Activated T-helper 1 cell treated with anti-CD3 and anti-CD28 coated beads, Interleukin-12 subunit alpha, Interleukin-12 subunit beta, Interleukin-2, Interleukin-4 antibody, amounts not matched to agents 30 ng/mL and 10 ng/mL and 1 ng/mL, durations not matched to agents 14 hours and 24 hours and 36 hours (primary cell): Measurements from ENCODE around the gene RRP1. TPM values are rescaled to one million over a fixed set of nuclear protein-coding genes. Genes with fewer than 3 reads are reported as not detected.

Source experiments
- DNase-seq: peaks from one replicate; pipeline ENCODE4 v3.0.0; 2021; ENCODE audit warnings: low spot score
- H3K27ac Mint-ChIP-seq: one replicate; pipeline ENCODE4 v1.8.0; 2021; ENCODE audit warnings: mild to moderate bottlenecking, mixed read lengths
- H3K27me3 Mint-ChIP-seq: one replicate; pipeline ENCODE4 v1.8.0; 2022; ENCODE audit warnings: mild to moderate bottlenecking, moderate library complexity, mixed read lengths; ENCODE audit not compliant: insufficient read depth
- H3K36me3 Mint-ChIP-seq: one replicate; pipeline ENCODE4 v1.8.0; 2021; ENCODE audit warnings: low read depth, mixed read lengths
- H3K4me1 Mint-ChIP-seq: one replicate; pipeline ENCODE4 v1.8.0; 2021; ENCODE audit warnings: low read depth, mixed read lengths
- H3K4me3 Mint-ChIP-seq: one replicate; pipeline ENCODE4 v1.8.0; 2021; ENCODE audit warnings: mild to moderate bottlenecking, moderate library complexity, mixed read lengths
- H3K9me3 Mint-ChIP-seq: one replicate; pipeline ENCODE4 v1.8.0; 2021; ENCODE audit warnings: mixed read lengths
- intact Hi-C: fragments of 100-400 bp; cut with micrococcal nuclease; formaldehyde crosslinking; loops from one replicate; pipeline ENCODE4 v1.15.1; 2024
- total RNA-seq: library from RNA; stranded (reverse); gene quantifications from 2 replicates; pipeline ENCODE4 v1.2.3, GENCODE V29; 2022

Gene RRP1
- total RNA-seq, 1 donor from 2014 or later = 91.8 TPM

GRCh38 chr21:43764576-43765495, 24.5 kb upstream of the RRP1 start:
- Mint-ChIP-seq H3K9me3 (no peaks in the 10 kb centered on the region), H3K4me1 (no peaks in the 10 kb centered on the region), H3K27me3 (no peaks in the 10 kb centered on the region), H3K4me3 (no peak overlapping the region), H3K27ac (no peak overlapping the region), H3K36me3 (peaks cover 6% of the 10 kb centered on the region)
- DNase-seq = no peak
- intact Hi-C loops = no loop called here

GRCh38 chr21:43766734-43767497, 22.5 kb upstream of the RRP1 start:
- H3K4me1 Mint-ChIP-seq = no peaks in the 10 kb centered on the region
- intact Hi-C loops = no loop called here
- DNase-seq = no peak
- H3K36me3 Mint-ChIP-seq = peaks cover 13% of the 10 kb centered on the region
- peaks cover 7% of the 10 kb centered on the region for H3K9me3 Mint-ChIP-seq
- no peak overlapping the region for H3K27ac Mint-ChIP-seq
- no peaks in the 10 kb centered on the region for H3K27me3 Mint-ChIP-seq
- no peak overlapping the region for H3K4me3 Mint-ChIP-seq

- DNase-seq = no peak
- peaks cover 7% of the 10 kb centered on the region for H3K9me3 Mint-ChIP-seq
- no peak overlapping the region for H3K27ac Mint-ChIP-seq
These were observed 21.8 kb upstream of the RRP1 start for GRCh38 chr21:43767498-43767983.

GRCh38 chr21:43767984-43768867, 21.2 kb upstream of the RRP1 start:
- H3K4me1 Mint-ChIP-seq = peaks cover 2% of the 10 kb centered on the region
- peaks cover 7% of the 10 kb centered on the region for H3K9me3 Mint-ChIP-seq
- H3K4me3 Mint-ChIP-seq = no peak overlapping the region
- peaks cover 17% of the 10 kb centered on the region for H3K36me3 Mint-ChIP-seq
- DNase-seq = no peak
- peak overlapping the region; percentile 50 for H3K27ac Mint-ChIP-seq
- no peaks in the 10 kb centered on the region for H3K27me3 Mint-ChIP-seq
- intact Hi-C loops = no loop called here

More at GRCh38 chr21:43767498-43767983, 21.8 kb upstream of the RRP1 start:
- H3K27me3 Mint-ChIP-seq = no peaks in the 10 kb centered on the region
- intact Hi-C loops = no loop called here
- no peaks in the 10 kb centered on the region for H3K4me1 Mint-ChIP-seq
- H3K4me3 Mint-ChIP-seq = no peak overlapping the region
- H3K36me3 Mint-ChIP-seq = peaks cover 17% of the 10 kb centered on the region

- Mint-ChIP-seq H3K4me1 (peaks cover 8% of the 10 kb centered on the region), H3K27ac (peak overlapping the region; percentile 50), H3K27me3 (no peaks in the 10 kb centered on the region), H3K4me3 (no peak overlapping the region), H3K9me3 (peaks cover 7% of the 10 kb centered on the region), H3K36me3 (peaks cover 21% of the 10 kb centered on the region)
- no peak for DNase-seq
- intact Hi-C loops = no loop called here
These were observed 20.6 kb upstream of the RRP1 start for GRCh38 chr21:43768868-43769167.

- no peak overlapping the region for H3K27ac Mint-ChIP-seq
- H3K4me3 Mint-ChIP-seq = no peak overlapping the region
- intact Hi-C loops = no loop called here
- peaks cover 7% of the 10 kb centered on the region for H3K9me3 Mint-ChIP-seq
- no peak for DNase-seq
- peaks cover 14% of the 10 kb centered on the region for H3K4me1 Mint-ChIP-seq
- H3K36me3 Mint-ChIP-seq = peaks cover 24% of the 10 kb centered on the region
- no peaks in the 10 kb centered on the region for H3K27me3 Mint-ChIP-seq
These were observed 19.9 kb upstream of the RRP1 start for GRCh38 chr21:43769325-43769958.

GRCh38 chr21:43770066-43770655, 19.2 kb upstream of the RRP1 start:
- Mint-ChIP-seq H3K27ac (no peak overlapping the region), H3K36me3 (peaks cover 24% of the 10 kb centered on the region), H3K4me3 (no peak overlapping the region), H3K27me3 (no peaks in the 10 kb centered on the region), H3K4me1 (peaks cover 19% of the 10 kb centered on the region), H3K9me3 (peaks cover 7% of the 10 kb centered on the region)
- intact Hi-C loops = no loop called here
- no peak for DNase-seq

- Mint-ChIP-seq H3K27ac (no peak overlapping the region), H3K4me1 (peaks cover 24% of the 10 kb centered on the region), H3K4me3 (no peak overlapping the region), H3K27me3 (no peaks in the 10 kb centered on the region), H3K9me3 (peaks cover 7% of the 10 kb centered on the region), H3K36me3 (peaks cover 27% of the 10 kb centered on the region)
- no peak for DNase-seq
- intact Hi-C loops = no loop called here
These were observed 18.1 kb upstream of the RRP1 start for GRCh38 chr21:43771199-43771675.

- peaks cover 7% of the 10 kb centered on the region for H3K9me3 Mint-ChIP-seq
- peaks cover 27% of the 10 kb centered on the region for H3K36me3 Mint-ChIP-seq
- intact Hi-C loops = no loop called here
- H3K4me3 Mint-ChIP-seq = no peak overlapping the region
- H3K4me1 Mint-ChIP-seq = peaks cover 24% of the 10 kb centered on the region
- H3K27ac Mint-ChIP-seq = no peak overlapping the region
- H3K27me3 Mint-ChIP-seq = no peaks in the 10 kb centered on the region
- DNase-seq = no peak
These were observed 17.5 kb upstream of the RRP1 start for GRCh38 chr21:43771698-43772424.

GRCh38 chr21:43772425-43772821, 17.0 kb upstream of the RRP1 start:
- Mint-ChIP-seq H3K27me3 (no peaks in the 10 kb centered on the region), H3K4me1 (peaks cover 26% of the 10 kb centered on the region), H3K27ac (no peak overlapping the region), H3K4me3 (no peak overlapping the region), H3K36me3 (peaks cover 27% of the 10 kb centered on the region), H3K9me3 (peaks cover 7% of the 10 kb centered on the region)
- DNase-seq = no peak
- intact Hi-C loops = no loop called here

GRCh38 chr21:43774163-43774562, 15.2 kb upstream of the RRP1 start:
- H3K27ac Mint-ChIP-seq = no peak overlapping the region
- DNase-seq = no peak
- intact Hi-C loops = no loop called here
- peaks cover 40% of the 10 kb centered on the region for H3K4me1 Mint-ChIP-seq
- H3K27me3 Mint-ChIP-seq = no peaks in the 10 kb centered on the region
- H3K4me3 Mint-ChIP-seq = peak overlapping the region; percentile 96
- H3K36me3 Mint-ChIP-seq = peaks cover 27% of the 10 kb centered on the region
- peaks cover 7% of the 10 kb centered on the region for H3K9me3 Mint-ChIP-seq
